ENCODE measurements around the gene ARID1B.

Gene ARID1B

GRCh38 chr6:156946370-156946936 lies 169.3 kb downstream of the ARID1B start:
- DNase-seq = no peak

- no peak for DNase-seq
These were observed 171.1 kb downstream of the ARID1B start for GRCh38 chr6:156948277-156948676.

- DNase-seq = no peak
These were observed 171.6 kb downstream of the ARID1B start for GRCh38 chr6:156948807-156949206.

- no peak for DNase-seq
These were observed 172.2 kb downstream of the ARID1B start for GRCh38 chr6:156949376-156949775.

- no peak for DNase-seq
These were observed 172.9 kb downstream of the ARID1B start for GRCh38 chr6:156950084-156950483.

- no peak for DNase-seq
These were observed 173.4 kb downstream of the ARID1B start for GRCh38 chr6:156950531-156950930.

- no peak for DNase-seq
These were observed 175.2 kb downstream of the ARID1B start for GRCh38 chr6:156952401-156952800.

GRCh38 chr6:156953127-156953478 lies 175.9 kb downstream of the ARID1B start:
- no peak for DNase-seq

GRCh38 chr6:156953479-156954146 lies 176.4 kb downstream of the ARID1B start:
- DNase-seq = peak; percentile 23

GRCh38 chr6:156954191-156954590 lies 177.0 kb downstream of the ARID1B start:
- DNase-seq = no peak

GRCh38 chr6:156954816-156955215 lies 177.6 kb downstream of the ARID1B start:
- DNase-seq = no peak

GRCh38 chr6:156955494-156956183 lies 178.5 kb downstream of the ARID1B start:
- no peak for DNase-seq

- no peak for DNase-seq
These were observed 179.1 kb downstream of the ARID1B start for GRCh38 chr6:156956286-156956685.

GRCh38 chr6:156957931-156958547 lies 180.9 kb downstream of the ARID1B start:
- no peak for DNase-seq

- DNase-seq = no peak
These were observed 183.3 kb downstream of the ARID1B start for GRCh38 chr6:156960525-156960924.

GRCh38 chr6:156961282-156961892 lies 184.2 kb downstream of the ARID1B start:
- DNase-seq = no peak

GRCh38 chr6:156963712-156964700 lies 186.8 kb downstream of the ARID1B start:
- no peak for DNase-seq

GRCh38 chr6:156967852-156968251 lies 190.7 kb downstream of the ARID1B start:
- DNase-seq = no peak

GRCh38 chr6:156969233-156969632 lies 192.1 kb downstream of the ARID1B start:
- DNase-seq = no peak

GRCh38 chr6:156970595-156971112 lies 193.5 kb downstream of the ARID1B start:
- DNase-seq = no peak

GRCh38 chr6:156971153-156971885 lies 194.1 kb downstream of the ARID1B start:
- DNase-seq = no peak

All from NCI-H1048 (cell line).